Heart left ventricle (tissue), 16 donors: Measurements from ENCODE around the gene KCNK7. TPM values are rescaled to one million over a fixed set of nuclear protein-coding genes. Genes with fewer than 3 reads are reported as not detected.

ENCODE experiments used
- ATAC-seq, 4 donors: fragments of 200-7000 bp; cut with Tn5 transposase; one replicate each; pipeline ENCODE4 v1.9.1; 2020 to 2022; ENCODE audit warnings: moderate library complexity in 4 of 4, mild to moderate bottlenecking in 3 of 4, moderate number of reproducible peaks in 1 of 4
- DNase-seq, 5 donors: peaks; one replicate each; pipeline ENCODE4 v3.0.0-alpha.2; 2020
- H3K27ac ChIP-seq, 12 donors: fragments of 200-600 bp; sonication (generic) in 4 of 12; one replicate each; pipeline versions ENCODE4 v1.5.0 to v1.8.0; 2016 to 2022; ENCODE audit warnings: mild to moderate bottlenecking in 2 of 12
- H3K27me3 ChIP-seq, 9 donors: fragments of 200-600 bp; sonication (generic) in 2 of 9; one replicate each; pipeline versions ENCODE4 v1.5.1 to v1.8.0; 2016 to 2022; ENCODE audit warnings: mild to moderate bottlenecking in 3 of 9
- H3K36me3 ChIP-seq, 9 donors: fragments of 200-600 bp; sonication (generic) in 2 of 9; one replicate each; pipeline versions ENCODE4 v1.5.0 to v1.8.0; 2018 to 2022; ENCODE audit warnings: mild to moderate bottlenecking in 2 of 9
- H3K4me1 ChIP-seq, 12 donors: fragments of 200-600 bp; sonication (generic) in 4 of 12; one replicate each; pipeline versions ENCODE4 v1.5.0 to v1.8.0; 2016 to 2022; ENCODE audit warnings: mild to moderate bottlenecking in 3 of 12
- H3K4me3 ChIP-seq, 12 donors: fragments of 200-600 bp; sonication (generic) in 4 of 12; one replicate each; pipeline versions ENCODE4 v1.5.0 to v1.8.0; 2017 to 2022; ENCODE audit warnings: mild to moderate bottlenecking in 9 of 12, moderate library complexity in 4 of 12
- H3K9me3 ChIP-seq, 12 donors: fragments of 200-600 bp; sonication (generic) in 4 of 12; one replicate each; pipeline versions ENCODE4 v1.5.0 to v1.8.0; 2016 to 2022; ENCODE audit warnings: mild to moderate bottlenecking in 1 of 12
- CTCF ChIP-seq, 12 donors: fragments of 200-600 bp; sonication (generic) in 4 of 12; IDR thresholded peaks; one replicate each; pipeline versions ENCODE4 v1.5.0 to v1.8.0; 2018 to 2022; ENCODE audit warnings: antibody characterized with exemption in 12 of 12, mild to moderate bottlenecking in 5 of 12
- POLR2A ChIP-seq, 2 donors: fragments of 450-650 bp; IDR thresholded peaks; one replicate each; pipeline ENCODE4 v1.6.1; 2017; ENCODE audit warnings: antibody characterized with exemption in 2 of 2, mild to moderate bottlenecking in 2 of 2, moderate library complexity in 2 of 2
- WGBS, 4 donors: extraction: QIAGEN DNeasy Blood & Tissue Kit in 2 of 4; methylation state at CpG; one replicate each; pipeline versions ENCODE4 v1.1.5 to v1.1.7; 2013 to 2018; 5-methylcytosine and 5-hydroxymethylcytosine counted together
- intact Hi-C, 10 donors: fragments of 100-400 bp; cut with DNase I; formaldehyde crosslinking; loops; one replicate each; pipeline versions ENCODE4 v1.11.1 to v1.14.2; 2022
- long read RNA-seq, 3 donors: library from polyadenylated mRNA; unstranded; transcript quantifications; one replicate each; pipeline ENCODE4 v2.0.0, GENCODE V29; 2020 to 2021
- polyA plus RNA-seq, 2 donors: library from polyadenylated mRNA; stranded (reverse); fragments of 200-250 nt; gene quantifications; one replicate each; pipeline ENCODE4 v1.2.3, GENCODE V29; 2013
- total RNA-seq, 9 donors: library from RNA; depleted of rRNA in 2 of 9; stranded (reverse); fragments of >200 nt in 2 of 9; fragmentation: NEBNext Ultra II Directional in 3 of 9; extraction: Animal tissue kit (Norgen Biotek cat#: 25700) in 3 of 9; gene quantifications; one replicate each; pipeline versions ENCODE4 v1.1.0 to v1.2.4, GENCODE V29; 2016 to 2023
- donor health status: ischemic (EF 13 %, LVEDD 7.1; RV severe dilation, severe dysfunction).
- donor health status: healthy with polysubstance abuse.
- donor health status: DM: no; HTN: yes; CAD: no.
- donor health status: DM: no; HTN: no; CAD: no.
- donor health status: ischemic (EF 25% LVEDD 6.9; RV normal size, moderate dysfunction).
- donor health status: ischemic (EF 25% LVEDD 5.7; RV mildly dilated, moderate dysfunction).
- donor health status: healthy.
- donor health status: DM: yes; HTN: yes; CAD: no.
- donor health status: ischemic (EF 35%, LVEDD 5.7; RV mildly dilated, moderate dysfunction).
- donor health status: nonischemic (EF 11% LVEDD 7.7; RV severe dilation, severe dysfunction).
- donor health status: DM: yes; HTN: yes; CAD: no.
- donor health status: PGD.
- donor health status: ischemic (EF 29% LVEDD 5.4; RV normal size, mild dysfunction).
- donor health status: nonischemic (EF 23%, LVEDD 6.1; RV moderate dilation, normal function).

KCNK7 gene
- total RNA-seq = under 1 TPM in 7 of 9 donors, not detected in 2; 0.18 to 0.75 (median 0.41) TPM
- polyA plus RNA-seq = 1 to 10 TPM in 1 of 2 donors, under 1 TPM in 1; 0.42 to 1.6 TPM
- long read RNA-seq, donor 1, partial matches to known transcripts = 1 of 1 reads
- long read RNA-seq, donor 1, other reads (novel, unspliced or antisense) = 0 of 1 reads
- long read RNA-seq, donor 2 = 0 reads
- long read RNA-seq, donor 3 = 0 reads

- 69 to 75% (median 71%) methylated on average over 9 to 12 of the region's 12 CpGs for WGBS, 4 donors
- Histone ChIP-seq H3K27ac (no peak within 1 kb of the TSS), H3K4me3 (no peak within 1 kb of the TSS), H3K27me3 (no peaks in the 10 kb centered on the region), H3K9me3 (no peaks in the 10 kb centered on the region), H3K36me3 (peaks cover 2 to 70% (median 55%) of the 10 kb centered on the region in 9 donors), H3K4me1 (peaks cover 0 to 34% (median 21%) of the 10 kb centered on the region in 12 donors)
- ATAC-seq (peak in 1 of 4 donors; percentile 1), DNase-seq (peak in 1 of 5 donors; percentile 43)
- TF ChIP-seq CTCF (IDR thresholded peaks at IDR 0.05) = no peak
- TF ChIP-seq POLR2A (IDR thresholded peaks at IDR 0.05) = no peak
- intact Hi-C loops = loop anchor here in 3 of 10 donors (5.0 to 10.0 kb wide), 3 partner anchors 51 to 221 kb away; no protein-coding TSS in a partner anchor
These were observed at the start of gene KCNK7 for GRCh38 chr11:65595543-65596281. Gene KCNK7 (minus strand): TSS chr11:65595800. CDS start chr11:65595772, 28 bp downstream.

- no peak for DNase-seq
- TF ChIP-seq POLR2A (IDR thresholded peaks at IDR 0.05) = no peak
- TF ChIP-seq CTCF (IDR thresholded peaks at IDR 0.05) = no peak
- intact Hi-C loops = no loop called here
- no peaks in the 10 kb centered on the region for H3K9me3 ChIP-seq
- 85 to 95% (median 89%) methylated on average over 10 to 11 of the region's 11 CpGs for WGBS, 4 donors
- no peak for ATAC-seq
- H3K36me3 ChIP-seq = peaks cover 0 to 88% (median 71%) of the 10 kb centered on the region in 9 donors
- no peak overlapping the region for H3K4me3 ChIP-seq
- H3K27ac ChIP-seq = no peak overlapping the region
- H3K27me3 ChIP-seq = peaks cover 0 to 12% (median 0%) of the 10 kb centered on the region in 9 donors
- H3K4me1 ChIP-seq = peaks cover 0 to 47% (median 22%) of the 10 kb centered on the region in 12 donors
These were observed 49.2 kb upstream of the KCNK7 start for GRCh38 chr11:65644837-65645236.

GRCh38 chr11:65643971-65644370 is 48.4 kb upstream of the KCNK7 start:
- H3K36me3 ChIP-seq = peaks cover 0 to 83% (median 62%) of the 10 kb centered on the region in 9 donors
- H3K9me3 ChIP-seq = no peaks in the 10 kb centered on the region
- ATAC-seq (no peak), DNase-seq (no peak)
- peaks cover 0 to 48% (median 28%) of the 10 kb centered on the region in 12 donors for H3K4me1 ChIP-seq
- peaks cover 0 to 12% (median 0%) of the 10 kb centered on the region in 9 donors for H3K27me3 ChIP-seq
- intact Hi-C loops = no loop called here
- TF ChIP-seq POLR2A (IDR thresholded peaks at IDR 0.05) = no peak
- no peak for TF ChIP-seq CTCF (IDR thresholded peaks at IDR 0.05)
- no peak overlapping the region for H3K4me3 ChIP-seq
- 75 to 80% (median 78%) methylated on average over 6 of the region's 6 CpGs for WGBS, 4 donors
- no peak overlapping the region for H3K27ac ChIP-seq

GRCh38 chr11:65642014-65642671 is 46.5 kb upstream of the KCNK7 start:
- Histone ChIP-seq H3K4me1 (peaks cover 0 to 61% (median 37%) of the 10 kb centered on the region in 12 donors), H3K36me3 (peaks cover 0 to 69% (median 50%) of the 10 kb centered on the region in 9 donors), H3K9me3 (no peaks in the 10 kb centered on the region), H3K4me3 (peak overlapping the region in 5 of 12 donors; percentile 84 to 95 (median 92)), H3K27me3 (peaks cover 0 to 9% (median 0%) of the 10 kb centered on the region in 9 donors), H3K27ac (peak overlapping the region in 2 of 12 donors; percentile 85 to 98)
- TF ChIP-seq POLR2A (IDR thresholded peaks at IDR 0.05) (no peak), CTCF (IDR thresholded peaks at IDR 0.05) (no peak)
- 50 to 67% (median 63%) methylated on average over 39 to 49 of the region's 49 CpGs for WGBS, 4 donors
- no peak for ATAC-seq
- intact Hi-C loops = no loop called here
- no peak for DNase-seq
